Fibroblast of gingiva (primary cell): ENCODE data around the gene TJAP1.
"Not testable (repeated sequence)": the region's sequence is repeated elsewhere in the genome, so short reads cannot be mapped to it uniquely, and the experiment has no call there.

ENCODE experiments used
- DNase-seq: peaks from one replicate; pipeline ENCODE4 v3.0.0-alpha.2; 2011; ENCODE audit warnings: low read depth

TJAP1 gene

DNA sequence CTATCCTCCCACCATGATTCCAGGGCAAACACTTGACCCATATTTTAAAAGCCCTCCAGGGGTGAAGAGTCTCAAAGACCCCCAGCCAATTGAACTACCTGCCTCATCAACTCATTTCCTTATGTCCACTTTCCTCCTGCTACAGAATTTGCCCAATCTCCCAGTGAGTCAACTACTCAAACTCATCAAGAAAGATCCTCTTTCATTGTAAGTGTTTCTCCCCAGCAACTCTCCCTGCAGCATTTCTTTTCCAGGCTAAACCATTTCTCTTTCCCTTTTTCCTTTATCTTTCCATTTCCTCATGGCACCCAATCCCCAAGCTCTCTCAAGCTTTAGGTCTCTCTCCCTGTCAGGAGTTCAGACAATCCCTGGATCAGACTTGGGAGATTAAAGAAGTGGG lies 23.5 kb upstream of the TJAP1 start:
- DNase-seq, result no peak

DNA sequence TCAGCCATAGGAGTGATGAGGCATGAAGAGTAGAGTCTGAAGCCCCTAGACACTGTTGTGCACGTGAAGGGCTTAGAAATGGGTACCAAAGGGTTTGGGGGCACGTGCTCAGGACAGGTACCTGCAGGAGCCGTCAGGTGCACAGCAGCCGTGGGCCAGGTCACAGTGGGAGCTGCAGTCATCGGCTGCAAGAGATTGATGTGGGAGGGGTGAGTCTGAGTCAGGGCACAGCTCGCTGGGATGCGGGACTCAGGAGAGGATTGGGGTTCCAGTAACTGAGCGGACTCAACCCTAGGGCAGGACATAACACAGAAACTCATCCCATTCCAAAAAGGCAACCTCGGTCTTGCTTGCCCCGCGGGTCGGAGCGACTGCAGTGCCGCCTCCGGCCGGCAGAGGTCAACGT lies 23.1 kb upstream of the TJAP1 start:
- no peak for DNase-seq

DNA sequence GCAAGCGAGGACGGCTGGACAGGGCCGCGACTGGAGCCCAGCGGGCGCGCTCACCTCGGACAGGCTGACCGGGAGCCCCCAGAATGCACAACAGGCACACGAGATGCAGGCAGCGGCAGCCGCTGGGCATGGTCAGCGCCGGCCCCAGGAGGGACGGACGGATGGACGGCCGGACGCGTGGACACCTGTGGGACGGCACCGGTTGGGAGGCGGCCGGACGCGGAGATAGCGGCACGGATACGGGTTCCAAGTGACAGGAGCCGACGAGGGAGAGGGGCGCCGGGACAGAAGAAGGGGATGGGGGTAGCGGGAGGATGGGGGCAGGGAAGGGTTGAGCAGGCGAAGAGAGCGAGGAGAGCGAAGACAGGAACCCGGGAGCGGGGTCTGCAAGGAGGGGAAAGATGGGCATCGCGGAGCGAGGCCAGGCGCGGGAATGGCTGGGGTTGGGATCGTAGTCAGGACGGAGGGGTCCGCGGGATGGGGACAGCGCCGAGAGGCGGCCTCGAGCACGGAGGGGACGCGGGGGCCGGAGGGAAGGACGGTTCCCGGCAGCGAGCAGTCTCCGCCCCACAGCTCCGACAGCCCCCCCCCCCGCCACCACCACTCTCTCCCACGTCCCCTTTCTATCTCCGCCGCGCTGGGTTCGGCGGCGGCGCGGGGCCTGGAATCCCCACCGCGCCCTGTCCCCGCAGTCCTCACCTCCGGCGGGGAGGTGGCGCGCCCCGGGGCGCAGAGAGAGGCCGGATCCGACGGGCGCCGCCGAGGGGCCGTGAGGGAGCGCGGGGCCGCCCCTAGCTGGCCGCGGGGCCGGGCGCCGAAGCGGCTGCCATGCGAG lies 22.5 kb upstream of the TJAP1 start:
- DNase-seq, result peak; percentile 82

DNA sequence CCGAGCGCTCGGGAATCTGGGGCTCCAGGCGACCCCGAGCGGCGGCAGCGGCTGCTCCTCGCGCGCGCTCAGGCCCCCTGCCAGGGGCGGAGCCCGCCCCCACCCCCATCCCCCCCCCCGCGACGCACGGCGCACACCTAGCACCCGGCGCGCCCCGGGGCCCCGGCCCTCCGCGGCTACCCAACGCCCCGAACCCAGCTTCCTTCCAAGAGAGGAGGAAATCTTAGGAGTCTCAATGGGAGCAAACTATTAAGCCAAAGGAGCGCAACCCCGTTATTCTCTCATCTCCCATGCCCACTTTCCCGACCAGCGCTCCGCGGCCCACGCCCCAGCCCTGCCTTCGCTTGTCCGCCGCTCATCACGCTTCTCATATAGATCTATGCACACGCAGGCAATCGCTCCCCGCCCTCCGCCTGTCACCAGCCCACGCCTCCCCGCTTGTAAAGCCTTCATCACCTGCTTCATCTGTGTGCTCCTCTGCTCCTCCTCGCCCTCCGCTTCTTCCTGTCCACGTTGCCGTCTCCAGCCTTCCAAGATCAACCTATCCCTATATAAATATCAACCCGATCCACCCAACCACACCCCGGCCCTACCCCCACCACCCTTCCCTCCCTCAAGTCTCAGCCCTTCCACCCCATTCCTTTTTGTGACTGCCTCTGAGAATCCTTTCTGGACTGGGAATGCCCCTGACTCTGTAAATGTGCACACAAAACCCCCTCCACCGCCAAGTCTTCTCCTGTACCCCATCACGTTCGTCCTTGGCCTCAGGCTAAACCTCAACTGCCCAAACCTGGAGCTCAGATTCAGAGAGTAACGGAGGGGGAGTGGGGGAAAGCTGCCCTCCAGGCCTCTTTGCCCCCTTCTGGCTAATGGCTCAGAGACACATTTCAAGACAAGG lies 21.6 kb upstream of the TJAP1 start, which contains the start of gene DLK2:
Gene DLK2, minus strand, starts transcription at position 18 of the 898 bp plus-strand sequence. CDS start 723 bp downstream, outside the sequence.
- DNase-seq, result no peak

DNA sequence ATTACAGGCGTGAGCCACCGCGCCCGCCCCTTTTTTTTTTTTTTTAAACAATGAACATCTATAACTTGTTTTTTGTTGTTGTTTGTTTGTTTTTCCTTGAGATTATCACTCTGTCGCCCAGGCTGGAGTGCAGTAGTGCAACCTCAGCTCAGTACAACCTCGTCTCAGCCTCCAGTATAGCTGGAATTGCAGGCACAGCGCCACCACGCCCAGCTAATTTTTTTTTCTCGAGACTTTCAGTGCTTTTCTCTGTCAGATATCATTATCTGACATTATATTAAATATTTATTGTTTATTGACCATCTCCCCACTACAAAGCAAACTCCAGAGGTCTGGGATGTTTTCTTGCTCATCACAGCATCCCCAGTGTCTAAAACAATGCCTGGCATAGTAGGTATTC lies 19.7 kb upstream of the TJAP1 start:
- DNase-seq, result no peak

DNA sequence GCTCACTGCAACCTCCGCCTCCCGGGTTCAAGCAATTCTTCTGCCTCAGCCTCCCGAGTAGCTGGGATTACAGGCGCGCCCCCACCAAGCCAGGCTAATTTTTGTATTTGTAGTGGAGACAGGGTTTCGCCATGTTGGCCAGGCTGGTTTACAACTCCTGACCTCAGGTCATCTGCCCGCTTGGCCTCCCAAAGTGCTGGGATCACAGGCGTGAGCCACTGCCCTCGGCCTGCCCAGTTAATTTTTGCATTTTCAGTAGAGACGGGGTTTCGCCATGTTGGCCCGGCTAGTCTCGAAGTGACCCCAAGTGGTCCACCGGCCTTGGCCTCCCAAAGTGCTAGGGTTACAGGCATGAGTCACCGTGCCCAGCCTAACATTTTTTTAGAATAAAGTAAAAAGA lies 19.2 kb upstream of the TJAP1 start:
- DNase-seq, result not testable (repeated sequence)

DNA sequence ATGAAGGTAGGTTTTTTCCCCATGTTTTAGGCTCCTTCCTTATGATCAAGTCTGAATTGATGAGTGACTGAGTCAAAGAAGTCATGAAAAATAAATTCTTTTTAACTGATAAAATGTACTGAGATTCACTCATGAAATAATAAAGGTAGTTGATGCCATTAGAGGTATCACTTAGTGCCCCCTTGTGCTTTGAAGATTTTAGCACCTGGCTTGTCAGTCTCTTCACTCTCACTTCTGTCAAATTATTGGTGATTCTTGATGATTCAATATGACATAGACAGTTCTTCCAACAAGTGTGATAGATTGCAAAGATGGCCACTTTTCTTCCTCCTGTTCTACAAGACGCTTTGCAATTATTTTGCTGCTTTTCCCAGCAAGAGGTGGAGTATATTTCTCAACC lies 17.8 kb upstream of the TJAP1 start:
- no peak for DNase-seq

DNA sequence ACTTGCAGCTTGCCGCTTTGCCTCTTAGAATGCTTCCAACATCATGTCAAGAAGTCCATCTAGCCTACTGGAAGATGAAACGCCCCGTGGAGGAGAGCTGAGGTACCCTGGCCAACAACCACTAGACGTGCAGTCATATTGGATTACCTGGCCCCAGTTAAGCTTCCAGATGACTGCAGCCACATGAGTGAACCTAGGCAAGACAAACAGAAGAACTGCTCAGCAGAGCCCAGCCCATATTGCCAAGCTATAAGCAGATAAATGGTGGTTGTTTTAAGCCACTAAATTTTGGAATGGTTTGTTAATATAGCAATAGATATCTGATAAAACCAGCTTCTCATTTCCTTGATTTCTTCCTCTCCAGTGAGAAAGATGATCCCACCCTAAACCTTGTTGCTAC lies 17.3 kb upstream of the TJAP1 start:
- DNase-seq, result no peak

DNA sequence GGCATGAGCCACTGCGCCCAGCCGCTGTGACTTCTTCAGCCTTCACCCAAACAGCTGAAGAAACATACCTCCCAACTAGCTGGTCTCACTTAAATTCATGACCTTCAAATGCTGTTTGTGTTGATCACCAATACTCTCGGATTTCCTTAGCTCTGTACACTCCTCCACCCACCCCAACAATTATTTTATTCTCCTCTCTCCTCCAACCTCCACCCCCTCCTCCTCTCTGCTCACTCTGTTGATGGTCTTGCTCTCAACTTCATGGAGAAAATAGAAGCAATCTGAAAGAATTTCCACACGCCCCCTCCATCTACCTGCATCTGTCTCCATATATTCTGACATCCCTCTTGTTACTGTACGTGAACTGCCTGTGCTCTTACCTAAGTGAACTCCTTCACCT lies 15.4 kb upstream of the TJAP1 start:
- no peak for DNase-seq

DNA sequence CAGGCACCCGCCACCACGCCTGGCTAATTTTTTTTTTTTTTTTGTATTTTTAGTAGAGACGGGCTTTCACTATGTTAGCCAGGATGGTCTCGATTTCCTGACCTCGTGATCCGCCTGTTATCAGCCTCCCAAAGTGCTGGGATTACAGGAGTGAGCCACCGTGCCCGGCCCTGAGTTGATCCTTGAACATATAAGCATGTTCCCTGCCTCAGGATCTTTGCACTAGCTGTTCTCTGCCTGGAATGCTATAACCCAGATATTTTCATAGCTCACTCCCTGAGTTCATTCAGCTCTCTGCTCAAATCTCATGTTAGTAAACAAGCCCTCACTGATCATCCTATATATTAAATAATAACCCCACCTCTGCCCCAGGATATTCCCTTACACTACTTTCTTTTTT lies 13.0 kb upstream of the TJAP1 start:
- no peak for DNase-seq

DNA sequence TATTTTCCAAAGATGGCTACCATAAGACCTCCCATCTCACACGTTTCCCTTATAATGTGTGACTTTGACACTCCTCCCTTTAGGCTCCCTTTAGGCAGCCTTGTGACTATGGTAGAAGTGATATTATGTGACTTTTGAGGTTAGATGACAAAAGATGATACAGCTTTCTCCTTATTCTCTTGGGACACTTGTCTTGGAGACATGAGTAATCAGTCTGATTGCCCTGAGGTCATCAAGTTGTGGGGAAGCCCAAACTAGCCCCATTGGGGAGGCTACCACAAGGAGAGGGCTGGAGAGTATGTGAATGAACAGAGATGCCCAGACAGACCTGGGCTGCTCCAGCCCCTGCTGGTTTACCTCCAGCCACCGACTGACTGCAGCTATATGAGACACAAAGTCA lies 11.4 kb upstream of the TJAP1 start:
- no peak for DNase-seq

DNA sequence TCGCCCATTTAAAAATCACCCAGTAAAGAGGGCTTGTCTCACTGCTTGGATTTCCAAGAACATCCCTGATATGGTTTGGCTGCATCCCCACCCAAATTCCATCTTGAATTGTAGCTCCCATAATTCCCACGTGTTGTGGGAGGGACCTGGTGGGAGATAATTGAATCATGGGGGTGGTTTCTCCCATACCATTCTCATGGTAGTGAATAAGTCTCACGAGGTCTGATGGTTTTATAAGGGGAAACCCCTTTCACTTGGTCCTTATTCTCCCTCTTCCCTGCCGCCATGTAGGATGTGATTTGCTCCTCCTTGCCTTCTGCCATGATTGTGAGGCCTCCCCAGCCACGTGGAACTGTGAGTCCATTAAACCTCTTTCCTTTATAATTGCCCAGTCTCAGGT lies 10.1 kb upstream of the TJAP1 start:
- not testable (repeated sequence) for DNase-seq

DNA sequence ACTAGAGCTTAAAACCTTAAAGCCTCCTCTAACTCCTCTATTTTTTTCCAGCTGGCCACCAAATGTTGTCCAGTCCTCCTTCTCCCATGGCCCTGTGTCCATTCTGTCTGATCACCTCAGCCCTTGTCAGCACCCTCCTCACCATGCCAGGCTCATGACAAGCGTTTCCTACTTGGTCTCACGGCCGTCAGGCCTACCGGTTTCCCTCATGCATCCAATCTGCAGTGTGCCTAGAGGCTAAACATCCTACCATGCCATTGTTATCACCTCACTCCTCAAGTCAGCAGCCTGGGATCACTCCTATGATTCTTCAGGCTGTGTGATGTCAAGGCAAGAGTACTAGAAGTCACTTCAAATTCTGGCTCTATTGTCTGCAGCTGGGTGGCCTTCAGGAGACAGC lies 9.6 kb upstream of the TJAP1 start:
- no peak for DNase-seq

DNA sequence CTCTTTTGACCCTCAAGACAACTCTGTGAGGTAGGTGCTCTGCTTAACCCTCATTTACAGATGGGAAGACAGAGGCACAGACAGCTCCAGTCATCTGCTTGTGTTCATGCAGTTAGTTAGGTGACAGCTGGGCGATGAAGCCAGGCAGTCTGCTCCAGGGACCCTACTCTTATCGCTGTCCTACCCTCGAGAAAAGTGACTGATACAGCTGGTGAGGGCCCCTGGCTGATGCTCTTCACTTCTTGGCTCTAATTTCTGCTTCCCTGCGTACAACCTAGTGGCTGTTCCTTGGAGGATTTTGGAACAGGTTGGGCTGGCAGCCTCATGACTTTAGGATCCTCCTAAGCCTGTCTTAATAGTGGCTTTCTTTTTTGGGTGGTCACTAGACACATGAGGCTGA lies 9.1 kb upstream of the TJAP1 start:
- no peak for DNase-seq

DNA sequence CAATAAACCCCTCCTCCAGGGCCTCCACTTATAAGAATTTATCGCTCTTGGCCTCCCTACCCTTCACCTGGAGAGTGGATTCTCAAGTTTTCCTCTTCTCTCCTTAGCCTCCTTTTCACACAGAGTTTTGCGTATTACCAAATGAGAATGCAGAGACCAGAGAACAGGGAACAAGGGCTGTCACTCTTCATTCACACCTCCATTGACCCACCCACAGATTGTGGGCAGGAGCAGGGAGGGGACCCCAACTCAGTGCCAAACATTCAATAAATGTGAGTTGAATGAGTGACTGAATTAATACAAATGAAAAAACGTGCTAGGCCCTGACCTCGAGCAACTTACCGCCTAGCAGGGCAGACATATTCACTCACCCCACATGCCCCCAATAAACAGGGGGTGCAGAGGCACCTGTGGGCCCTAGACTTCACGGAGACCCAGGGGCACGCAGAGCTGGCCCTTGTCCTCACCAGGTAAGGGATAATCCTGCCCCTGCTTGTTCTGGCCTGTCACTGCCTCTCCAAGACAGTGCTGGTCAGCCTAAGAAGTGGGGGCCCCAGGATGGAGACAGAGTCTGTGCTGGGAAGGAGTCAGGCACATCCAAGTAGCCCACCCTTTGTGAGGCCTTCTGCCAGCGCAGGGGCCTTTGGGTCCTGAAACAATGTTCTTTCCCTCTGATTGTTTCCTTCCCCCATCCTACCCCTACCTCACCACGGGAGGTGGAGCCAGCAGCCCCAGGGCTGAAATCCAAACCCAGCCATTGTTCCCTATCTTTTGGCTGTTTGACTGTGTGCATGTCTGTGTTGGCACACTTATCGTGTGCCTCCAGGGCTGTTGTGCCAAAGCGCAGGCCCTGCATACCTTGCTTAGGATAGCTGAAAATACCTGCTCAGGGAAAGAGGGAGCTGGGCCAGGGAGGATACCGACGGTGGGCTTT lies 8.4 kb upstream of the TJAP1 start:
- no peak for DNase-seq

DNA sequence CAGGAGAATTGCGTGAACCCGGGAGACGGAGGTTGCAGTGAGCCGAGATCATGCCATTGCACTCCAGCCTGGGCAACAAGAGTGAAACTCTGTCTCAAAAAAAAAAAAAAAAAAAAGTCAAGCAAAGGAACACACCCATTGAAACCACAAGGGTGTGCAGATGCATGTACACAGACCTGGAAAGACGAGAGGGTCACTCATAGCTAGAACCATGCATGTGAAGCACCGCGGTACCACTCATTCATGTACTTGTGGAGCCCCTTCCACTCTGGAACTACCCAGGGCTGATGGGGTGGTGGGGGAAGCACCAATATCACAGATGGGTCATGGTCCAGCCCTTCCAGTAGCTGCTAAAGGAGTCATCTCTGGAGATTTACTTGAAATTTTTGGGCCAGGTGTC lies 7.4 kb upstream of the TJAP1 start:
- DNase-seq, result no peak

DNA sequence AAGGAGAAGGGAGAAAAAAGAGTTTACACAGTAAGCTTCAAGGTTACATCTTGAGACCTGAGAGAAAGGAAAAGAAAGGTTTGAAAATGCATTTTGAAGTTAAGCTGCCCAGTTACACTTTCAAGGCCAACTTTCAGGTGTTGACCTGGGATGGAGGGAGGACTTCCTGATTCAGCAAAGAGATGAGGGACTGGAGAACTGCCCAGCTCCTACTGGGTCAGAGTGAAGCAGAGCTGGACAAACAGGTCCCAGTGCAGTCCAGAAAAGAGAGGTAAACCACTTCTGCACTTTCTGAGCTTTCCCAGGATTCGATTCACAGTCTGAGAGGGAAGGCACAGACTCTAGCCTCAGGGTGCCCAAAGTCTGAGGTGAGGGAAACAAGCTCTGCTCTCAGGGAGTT lies 6.0 kb upstream of the TJAP1 start:
- no peak for DNase-seq

DNA sequence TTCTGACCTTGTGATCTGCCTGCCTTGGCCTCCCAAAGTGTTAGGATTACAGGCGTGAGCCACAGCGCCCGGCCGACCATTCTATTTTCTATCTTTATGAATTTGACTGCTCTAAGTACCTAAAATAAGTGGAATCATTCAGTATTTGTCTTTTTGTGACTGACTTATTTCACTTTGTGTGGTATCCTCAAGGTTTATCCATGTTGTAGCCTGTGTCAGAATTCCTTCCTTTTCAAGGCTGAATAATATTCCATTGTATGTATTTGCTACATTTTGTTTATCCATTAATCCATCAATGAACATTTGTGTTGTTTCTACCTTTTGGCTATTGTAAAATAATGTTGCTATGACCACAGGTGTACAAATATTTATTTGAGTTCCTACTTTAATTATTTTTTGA lies 4.9 kb upstream of the TJAP1 start:
- no peak for DNase-seq

DNA sequence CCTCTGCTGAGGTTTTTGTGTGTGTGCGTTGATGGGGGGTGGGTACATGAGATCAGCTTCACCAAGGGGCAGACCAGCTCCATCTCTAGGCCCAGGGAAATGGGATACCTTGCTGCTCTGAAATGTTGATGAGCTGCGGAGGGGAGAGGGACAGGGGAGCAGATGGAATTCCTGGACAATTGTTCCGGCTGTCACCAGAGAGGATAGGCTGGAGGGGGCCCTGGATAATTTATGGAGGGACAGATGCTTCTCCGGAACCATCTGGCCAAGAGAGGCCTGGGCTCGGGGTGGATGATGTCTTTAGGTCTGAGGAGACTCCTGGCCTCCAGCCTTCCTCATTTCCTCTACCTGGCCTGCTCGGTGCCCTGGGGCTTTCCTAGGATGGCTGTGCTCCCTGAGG lies 1.9 kb upstream of the TJAP1 start:
- no peak for DNase-seq

DNA sequence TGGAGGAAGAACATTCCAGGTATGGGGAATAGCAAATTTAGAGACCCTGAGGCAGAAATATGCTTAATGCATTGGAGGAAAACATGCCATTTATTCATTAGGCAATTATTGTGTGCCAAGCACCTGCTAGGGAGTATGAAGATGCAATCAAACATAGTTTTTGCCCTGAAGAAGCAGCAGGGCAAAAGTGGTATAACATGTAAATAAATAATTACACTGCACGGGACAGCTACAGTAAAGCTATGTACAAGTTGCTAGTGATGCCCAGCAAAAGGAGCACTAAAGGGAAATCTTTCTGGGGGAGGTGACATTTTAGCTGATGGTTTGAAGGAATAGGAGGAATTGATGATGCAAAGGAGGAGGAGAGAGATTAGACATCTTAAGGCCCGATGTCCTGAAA lies 624 bp upstream of the TJAP1 start:
- DNase-seq, result no peak

DNA sequence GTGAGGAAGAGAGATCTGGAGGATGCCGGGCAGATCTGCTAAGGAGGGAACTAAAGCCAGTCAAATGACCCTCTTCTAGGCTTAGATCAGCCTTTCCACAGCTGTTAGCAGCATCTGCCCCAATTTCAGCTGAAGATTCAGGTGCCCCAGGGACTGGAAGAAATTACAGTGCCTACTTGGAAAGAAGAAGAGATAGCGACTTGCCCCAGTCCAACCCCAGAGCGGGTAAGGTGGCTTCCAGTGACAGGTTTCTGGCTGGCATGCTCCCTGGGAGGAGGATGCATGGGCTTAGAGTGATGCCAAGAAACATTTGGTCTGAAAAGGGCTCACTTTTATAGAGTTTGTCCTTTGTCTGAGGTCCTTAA lies 620 bp downstream of the TJAP1 start:
- no peak for DNase-seq

DNA sequence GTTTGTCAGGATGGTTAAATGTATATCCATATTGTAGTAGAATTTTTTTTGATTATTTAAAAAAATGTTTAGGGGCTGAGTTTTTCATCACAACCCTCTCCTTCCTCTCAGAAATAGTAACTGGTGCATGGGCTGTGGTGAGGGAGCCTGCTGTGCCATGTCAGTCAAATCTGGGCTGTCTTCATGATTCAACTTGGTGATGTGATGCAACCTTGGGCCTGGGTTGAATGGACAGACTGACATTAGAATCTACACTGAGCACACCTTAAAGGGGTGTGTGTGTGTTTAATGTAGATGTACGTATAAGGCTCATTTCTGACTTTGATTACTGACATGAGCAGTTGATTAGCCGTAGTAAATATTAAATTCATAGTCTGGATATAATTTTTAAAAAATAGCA lies 3.7 kb downstream of the TJAP1 start:
- no peak for DNase-seq
